Mesodermal cell (in vitro differentiated cells): ENCODE measurements around the gene OR51S1.
"Not testable (repeated sequence)": the region's sequence is repeated elsewhere in the genome, so short reads cannot be mapped to it uniquely, and the experiment has no call there.

Source experiments
- H3K27ac ChIP-seq: 2 replicates; pipeline ENCODE4 v1.7.0; 2013; ENCODE audit warnings: mild to moderate bottlenecking, low read depth, low read length, moderate library complexity; ENCODE audit not compliant: severe bottlenecking
- H3K36me3 ChIP-seq: 2 replicates; pipeline ENCODE4 v1.7.1; 2013; ENCODE audit warnings: mild to moderate bottlenecking, low read length, moderate library complexity; ENCODE audit not compliant: control insufficient read depth, insufficient read depth
- H3K4me1 ChIP-seq: one replicate; pipeline ENCODE4 v1.7.1; 2013; ENCODE audit warnings: mild to moderate bottlenecking, low read length; ENCODE audit not compliant: insufficient read depth, control insufficient read depth, poor library complexity, severe bottlenecking
- H3K4me3 ChIP-seq: 2 replicates; pipeline ENCODE4 v1.7.0; 2013; ENCODE audit warnings: low read length, control low read depth, mild to moderate bottlenecking; ENCODE audit not compliant: insufficient read depth, poor library complexity, severe bottlenecking; ENCODE audit errors: extremely low read depth
- H3K9me3 ChIP-seq: 2 replicates; pipeline ENCODE4 v1.7.1; 2013; ENCODE audit warnings: mild to moderate bottlenecking, low read length, moderate library complexity; ENCODE audit not compliant: control insufficient read depth
- WGBS, 2 experiments: methylation state at CpG; one replicate each; pipeline ENCODE4 v1.1.5; 2013; ENCODE audit warnings: missing lambda C conversion rate in 2 of 2; ENCODE audit not compliant: insufficient coverage in 2 of 2; 5-methylcytosine and 5-hydroxymethylcytosine counted together

Gene OR51S1

GRCh38 chr11:4863876-4864275 lies 14.9 kb upstream of the OR51S1 start:
- Histone ChIP-seq H3K9me3 (no peaks in the 10 kb centered on the region), H3K4me3 (no peak overlapping the region), H3K4me1 (no peaks in the 10 kb centered on the region), H3K36me3 (no peaks in the 10 kb centered on the region), H3K27ac (no peak overlapping the region)
- 100% methylated on average over 2 of the region's 4 CpGs for WGBS, 2 experiments

- no peak overlapping the region for H3K27ac ChIP-seq
- no peaks in the 10 kb centered on the region for H3K36me3 ChIP-seq
- H3K4me1 ChIP-seq = no peaks in the 10 kb centered on the region
- H3K4me3 ChIP-seq = no peak overlapping the region
- no peaks in the 10 kb centered on the region for H3K9me3 ChIP-seq
These were observed 13.6 kb upstream of the OR51S1 start for GRCh38 chr11:4862447-4863236.

GRCh38 chr11:4854286-4854685 lies 5.3 kb upstream of the OR51S1 start:
- not testable (repeated sequence) for H3K27ac ChIP-seq, H3K9me3 ChIP-seq, H3K36me3 ChIP-seq, H3K4me3 ChIP-seq, H3K4me1 ChIP-seq
- 86 to 90% methylated on average over 6 to 7 of the region's 7 CpGs for WGBS, 2 experiments

GRCh38 chr11:4851033-4851432 lies 2.0 kb upstream of the OR51S1 start:
- H3K9me3 ChIP-seq = no peaks in the 10 kb centered on the region
- no peak overlapping the region for H3K27ac ChIP-seq
- H3K36me3 ChIP-seq = no peaks in the 10 kb centered on the region
- WGBS, 2 experiments = 38 to 68% methylated on average over 1 to 3 of the region's 4 CpGs
- no peak overlapping the region for H3K4me3 ChIP-seq
- H3K4me1 ChIP-seq = no peaks in the 10 kb centered on the region

- no peaks in the 10 kb centered on the region for H3K9me3 ChIP-seq
- H3K36me3 ChIP-seq = no peaks in the 10 kb centered on the region
- no peak overlapping the region for H3K4me3 ChIP-seq
- WGBS, 2 experiments = 77 to 100% methylated on average over 1 of the region's 2 CpGs
- no peaks in the 10 kb centered on the region for H3K4me1 ChIP-seq
- H3K27ac ChIP-seq = no peak overlapping the region
These were observed 9.0 kb downstream of the OR51S1 start for GRCh38 chr11:4839851-4840549.

- WGBS, 2 experiments = 54 to 63% methylated on average over 2 of the region's 2 CpGs
- no peak overlapping the region for H3K4me3 ChIP-seq
- H3K27ac ChIP-seq = no peak overlapping the region
- H3K9me3 ChIP-seq = no peaks in the 10 kb centered on the region
- H3K36me3 ChIP-seq = no peaks in the 10 kb centered on the region
- H3K4me1 ChIP-seq = no peaks in the 10 kb centered on the region
These were observed 18.1 kb downstream of the OR51S1 start for GRCh38 chr11:4830909-4831308.

GRCh38 chr11:4830346-4830745 lies 18.7 kb downstream of the OR51S1 start:
- Histone ChIP-seq H3K4me1 (no peaks in the 10 kb centered on the region), H3K36me3 (no peaks in the 10 kb centered on the region), H3K27ac (no peak overlapping the region), H3K9me3 (no peaks in the 10 kb centered on the region), H3K4me3 (no peak overlapping the region)
- WGBS, 2 experiments = no CpG with 5 or more reads among the region's 1 CpG

GRCh38 chr11:4826425-4826824 lies 22.6 kb downstream of the OR51S1 start:
- Histone ChIP-seq H3K9me3 (no peaks in the 10 kb centered on the region), H3K36me3 (no peaks in the 10 kb centered on the region), H3K4me1 (no peaks in the 10 kb centered on the region), H3K4me3 (no peak overlapping the region), H3K27ac (no peak overlapping the region)

GRCh38 chr11:4825132-4825531 lies 23.9 kb downstream of the OR51S1 start:
- Histone ChIP-seq H3K36me3 (no peaks in the 10 kb centered on the region), H3K4me1 (no peaks in the 10 kb centered on the region), H3K9me3 (no peaks in the 10 kb centered on the region), H3K27ac (no peak overlapping the region), H3K4me3 (no peak overlapping the region)

- Histone ChIP-seq H3K9me3 (no peaks in the 10 kb centered on the region), H3K27ac (no peak within 1 kb of the TSS), H3K4me1 (no peaks in the 10 kb centered on the region), H3K36me3 (no peaks in the 10 kb centered on the region), H3K4me3 (no peak within 1 kb of the TSS)
- WGBS, 2 experiments = 67% methylated on average over 1 of the region's 1 CpG; no CpG with 5 or more reads in 1 of the 2 experiments
These were observed 28.0 kb downstream of the OR51S1 start, which contains the start of gene OR51F2 for GRCh38 chr11:4821021-4821420. TSS of gene OR51F2 (plus strand) at chr11:4821321. CDS start at chr11:4821422, 101 bp downstream.

GRCh38 chr11:4809246-4809645 lies 39.8 kb downstream of the OR51S1 start:
- H3K9me3 ChIP-seq = no peaks in the 10 kb centered on the region
- H3K36me3 ChIP-seq = no peaks in the 10 kb centered on the region
- no peak overlapping the region for H3K4me3 ChIP-seq
- H3K27ac ChIP-seq = no peak overlapping the region
- H3K4me1 ChIP-seq = no peaks in the 10 kb centered on the region
- WGBS, 2 experiments = no CpG with 5 or more reads among the region's 2 CpGs
